Renal cortical epithelial cell (primary cell): ENCODE measurements around the gene FOCAD. TPM values are rescaled to one million over a fixed set of nuclear protein-coding genes. Genes with fewer than 3 reads are reported as not detected.

Source experiments
- DNase-seq: peaks from one replicate; pipeline ENCODE4 v3.0.0-alpha.2; 2011; ENCODE audit warnings: low read depth
- total RNA-seq: library from RNA; depleted of rRNA; stranded (reverse); fragments of >200 nt; gene quantifications from 2 replicates; pipeline ENCODE4 v1.2.3, GENCODE V29; 2014

The FOCAD gene
- total RNA-seq, 1 donor from 2014 or later: 118 TPM

- DNase-seq: no peak
These were observed 120.6 kb downstream of the FOCAD start for GRCh38 chr9:20804489-20805250.

GRCh38 chr9:20805766-20806165 lies 121.7 kb downstream of the FOCAD start:
- DNase-seq: no peak

GRCh38 chr9:20808002-20808401 lies 123.9 kb downstream of the FOCAD start:
- DNase-seq: no peak

GRCh38 chr9:20811872-20812271 lies 127.8 kb downstream of the FOCAD start:
- peak; percentile 36 for DNase-seq

- DNase-seq: no peak
These were observed 132.1 kb downstream of the FOCAD start for GRCh38 chr9:20815923-20816703.

- no peak for DNase-seq
These were observed 139.0 kb downstream of the FOCAD start for GRCh38 chr9:20823051-20823450.

- DNase-seq: no peak
These were observed 147.0 kb downstream of the FOCAD start for GRCh38 chr9:20831028-20831427.

GRCh38 chr9:20832775-20833174 lies 148.7 kb downstream of the FOCAD start:
- DNase-seq: no peak

- peak; percentile 83 for DNase-seq
These were observed 151.6 kb downstream of the FOCAD start for GRCh38 chr9:20835377-20836286.

GRCh38 chr9:20837166-20837565 lies 153.1 kb downstream of the FOCAD start:
- DNase-seq: no peak

- DNase-seq: peak; percentile 90
These were observed 154.2 kb downstream of the FOCAD start for GRCh38 chr9:20838218-20838617.

GRCh38 chr9:20844916-20845315 lies 160.9 kb downstream of the FOCAD start:
- no peak for DNase-seq

GRCh38 chr9:20848490-20848889 lies 164.4 kb downstream of the FOCAD start:
- no peak for DNase-seq

- DNase-seq: no peak
These were observed 169.8 kb downstream of the FOCAD start for GRCh38 chr9:20853866-20854265.

- no peak for DNase-seq
These were observed 170.4 kb downstream of the FOCAD start for GRCh38 chr9:20854444-20854843.

- peak; percentile 22 for DNase-seq
These were observed 179.9 kb downstream of the FOCAD start for GRCh38 chr9:20863945-20864344.

GRCh38 chr9:20865347-20865746 lies 181.3 kb downstream of the FOCAD start:
- DNase-seq: peak; percentile 30

GRCh38 chr9:20870115-20870514 lies 186.1 kb downstream of the FOCAD start:
- no peak for DNase-seq

- peak; percentile 86 for DNase-seq
These were observed 188.4 kb downstream of the FOCAD start for GRCh38 chr9:20872340-20872977.

GRCh38 chr9:20873240-20873865 lies 189.3 kb downstream of the FOCAD start:
- DNase-seq: peak; percentile 93

- no peak for DNase-seq
These were observed 196.2 kb downstream of the FOCAD start for GRCh38 chr9:20880271-20880670.
